ENCODE data around the gene KRT7. TPM values are rescaled to one million over a fixed set of nuclear protein-coding genes. Genes with fewer than 3 reads are reported as not detected.

The KRT7 gene
- polyA plus RNA-seq, 1 experiment, result 4.6 TPM

DNA sequence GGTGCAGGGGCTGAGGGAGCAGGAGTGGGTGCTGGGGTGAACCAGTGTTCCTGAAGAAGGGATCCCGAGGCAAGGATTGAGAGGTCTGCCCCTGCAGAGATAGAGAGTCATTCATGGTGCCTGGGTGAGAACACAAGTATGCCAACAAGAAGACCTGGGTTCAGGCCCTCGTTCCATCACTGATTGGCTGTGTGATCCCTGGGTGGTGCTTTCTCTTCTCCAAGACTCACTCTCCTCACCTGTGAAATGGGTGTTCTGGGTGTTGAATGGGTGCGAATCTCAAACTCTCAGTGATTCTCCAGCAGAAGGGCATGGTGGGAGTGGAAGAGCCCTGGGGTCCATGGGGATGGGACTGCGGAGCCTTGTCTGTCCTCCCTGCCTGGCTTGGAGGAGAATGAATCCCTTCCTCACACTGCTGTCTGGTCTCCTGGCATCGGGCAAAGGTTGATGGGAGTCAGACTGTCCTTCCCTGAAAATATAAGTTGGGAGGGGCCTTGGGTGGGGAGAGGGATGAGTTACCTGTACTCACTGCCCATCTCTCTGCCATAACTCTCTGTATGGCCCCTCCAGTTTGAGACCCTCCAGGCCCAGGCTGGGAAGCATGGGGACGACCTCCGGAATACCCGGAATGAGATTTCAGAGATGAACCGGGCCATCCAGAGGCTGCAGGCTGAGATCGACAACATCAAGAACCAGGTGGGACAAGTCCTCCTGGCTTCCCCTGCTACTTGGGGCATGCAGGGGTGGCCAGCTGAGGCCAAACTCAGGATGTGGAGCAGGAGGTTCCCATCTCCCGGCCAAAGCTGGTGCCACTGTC lies 9.6 kb downstream of the KRT7 start:
- Histone ChIP-seq H3K27me3 (ENCODE audit: control insufficient read depth, insufficient read depth, low read length) (no peaks in the 10 kb centered on the region), H3K27ac (ENCODE audit: low read depth, low read length) (no peak overlapping the region), H3K4me3 (ENCODE audit: low read depth, low read length) (no peak overlapping the region), H3K9me3 (ENCODE audit: control insufficient read depth, insufficient read depth, low read length) (no peaks in the 10 kb centered on the region)
- POLR2A ChIA-PET, result interaction anchor here (2.0 kb wide), 1 partner anchor 16 kb away, joined by 7 read pairs; no protein-coding TSS in a partner anchor
- DNase-seq (ENCODE audit: low read depth, low spot score), result no peak
- CTCF ChIA-PET, result interaction anchor here (4.9 kb wide), 1 partner anchor 37 kb away, joined by 42 read pairs; no protein-coding TSS in a partner anchor
- TF ChIP-seq CTCF (IDR thresholded peaks at IDR 0.05; ENCODE audit: low read depth, low read length), result no peak

GRCh38 chr12:52243259-52243855 lies 10.3 kb downstream of the KRT7 start:
- Histone ChIP-seq H3K9me3 (ENCODE audit: control insufficient read depth, insufficient read depth, low read length) (no peaks in the 10 kb centered on the region), H3K27ac (ENCODE audit: low read depth, low read length) (no peak overlapping the region), H3K27me3 (ENCODE audit: control insufficient read depth, insufficient read depth, low read length) (no peaks in the 10 kb centered on the region), H3K4me3 (ENCODE audit: low read depth, low read length) (no peak overlapping the region)
- no peak for DNase-seq (ENCODE audit: low read depth, low spot score)
- POLR2A ChIA-PET, result interaction anchor here (1.1 to 2.0 kb wide), 2 partner anchors 13 to 15 kb away, joined by 3 to 7 read pairs; no protein-coding TSS in a partner anchor
- CTCF ChIA-PET, result interaction anchor here (0.8 to 4.9 kb wide), 2 partner anchors 32 to 36 kb away, joined by 3 to 42 read pairs; no protein-coding TSS in a partner anchor
- no peak for TF ChIP-seq CTCF (IDR thresholded peaks at IDR 0.05; ENCODE audit: low read depth, low read length)

- DNase-seq (ENCODE audit: low read depth, low spot score), result peak; percentile 65
- ChIA-PET POLR2A (interaction anchor here (0.6 to 2.0 kb wide), 4 partner anchors 14 to 1421 kb away, joined by 3 to 7 read pairs (median 4); no protein-coding TSS in a partner anchor), CTCF (interaction anchor here (0.8 to 4.9 kb wide), 4 partner anchors 32 to 88 kb away, joined by 3 to 42 read pairs (median 4); no protein-coding TSS in a partner anchor)
- Histone ChIP-seq H3K9me3 (ENCODE audit: control insufficient read depth, insufficient read depth, low read length) (no peaks in the 10 kb centered on the region), H3K27ac (ENCODE audit: low read depth, low read length) (peak overlapping the region; percentile 77), H3K27me3 (ENCODE audit: control insufficient read depth, insufficient read depth, low read length) (no peaks in the 10 kb centered on the region), H3K4me3 (ENCODE audit: low read depth, low read length) (no peak overlapping the region)
- TF ChIP-seq CTCF (IDR thresholded peaks at IDR 0.05; ENCODE audit: low read depth, low read length), result no peak
These were observed 11.0 kb downstream of the KRT7 start for GRCh38 chr12:52243856-52244614.

- H3K27ac ChIP-seq (ENCODE audit: low read depth, low read length), result peak overlapping the region; percentile 77
- no peaks in the 10 kb centered on the region for H3K27me3 ChIP-seq (ENCODE audit: control insufficient read depth, insufficient read depth, low read length)
- no peak for TF ChIP-seq CTCF (IDR thresholded peaks at IDR 0.05; ENCODE audit: low read depth, low read length)
- H3K9me3 ChIP-seq (ENCODE audit: control insufficient read depth, insufficient read depth, low read length), result no peaks in the 10 kb centered on the region
- POLR2A ChIA-PET, result interaction anchor here (0.6 to 2.0 kb wide), 3 partner anchors 14 to 1422 kb away, joined by 3 to 7 read pairs (median 3); no protein-coding TSS in a partner anchor
- no peak for DNase-seq (ENCODE audit: low read depth, low spot score)
- CTCF ChIA-PET, result interaction anchor here (0.6 to 4.9 kb wide), 4 partner anchors 19 to 88 kb away, joined by 3 to 42 read pairs (median 4); no protein-coding TSS in a partner anchor
- H3K4me3 ChIP-seq (ENCODE audit: low read depth, low read length), result no peak overlapping the region
These were observed 11.6 kb downstream of the KRT7 start for GRCh38 chr12:52244615-52244994.
